H1 (cell line): ENCODE data around the gene UBE2I. TPM values are rescaled to one million over a fixed set of nuclear protein-coding genes. Genes with fewer than 3 reads are reported as not detected.

ENCODE experiments used
- CTCF ChIA-PET: fragments of 300-600 bp; sonication (Branson Sonifier 250); formaldehyde crosslinking; loops from one replicate; lab custom pipeline; 2021; ENCODE audit not compliant: partially characterized antibody; lab: Charles Lee
- POLR2A ChIA-PET: fragments of 300-600 bp; sonication (Branson Sonifier 250); formaldehyde crosslinking; loops from one replicate; lab custom pipeline; 2021; ENCODE audit warnings: inconsistent platforms; ENCODE audit not compliant: partially characterized antibody; lab: Charles Lee
- DNase-seq, 2 experiments: peaks; one replicate each; pipeline versions ENCODE4 v3.0.0 to v3.0.0-alpha.2; 2010 to 2022; ENCODE audit warnings: low spot score in 2 of 2, low read depth in 1 of 2, mixed read lengths in 1 of 2
- FAIRE-seq: peaks from 2 replicates; lab custom pipeline; 2011; peaks lifted over from hg19 to GRCh38; lab: Jason Lieb, UNC
- H2AFZ ChIP-seq: 2 replicates; pipeline ENCODE4 v1.8.1; 2012; ENCODE audit warnings: low read length, inconsistent platforms
- H2AK5ac ChIP-seq: 2 replicates; pipeline ENCODE4 v1.6.1; 2013; ENCODE audit warnings: low read depth, low read length
- H2BK120ac ChIP-seq: replicated peaks from 2 replicates; pipeline ENCODE3; 2013; ENCODE audit warnings: low read depth, low read length, inconsistent platforms
- H2BK12ac ChIP-seq: 2 replicates; pipeline ENCODE4 v1.6.1; 2013; ENCODE audit warnings: low read depth, low read length
- H2BK15ac ChIP-seq: 2 replicates; pipeline ENCODE4 v1.6.1; 2013; ENCODE audit warnings: low read length
- H2BK20ac ChIP-seq: 2 replicates; pipeline ENCODE4 v1.6.1; 2013; ENCODE audit warnings: low read length
- H2BK5ac ChIP-seq: 2 replicates; pipeline ENCODE4 v1.6.1; 2013; ENCODE audit warnings: low read depth, low read length
- H3K14ac ChIP-seq: 2 replicates; pipeline ENCODE4 v1.6.1; 2013; ENCODE audit warnings: inconsistent platforms; ENCODE audit not compliant: insufficient read length
- H3K18ac ChIP-seq: 2 replicates; pipeline ENCODE4 v1.6.1; 2013; ENCODE audit warnings: low read length; ENCODE audit errors: extremely low read depth
- H3K23ac ChIP-seq: 2 replicates; pipeline ENCODE4 v1.6.1; 2013; ENCODE audit warnings: inconsistent platforms; ENCODE audit not compliant: insufficient read length
- H3K23me2 ChIP-seq: 2 replicates; pipeline ENCODE4 v1.6.1; 2013; ENCODE audit warnings: low read depth, low read length
- H3K27ac ChIP-seq: 2 replicates; pipeline ENCODE4 v1.6.1; 2011; ENCODE audit warnings: low read depth, low read length, inconsistent platforms
- H3K27me3 ChIP-seq, 4 experiments: replicated peaks in 1 of 4; 1 replicate in 1 of 4; 2 replicates in 3 of 4; pipeline versions ENCODE4 v1.6.1 to v1.8.1; 2011 to 2013; ENCODE audit warnings: low read length in 3 of 4, mild to moderate bottlenecking in 3 of 4, inconsistent platforms in 2 of 4, mixed read lengths in 2 of 4, moderate library complexity in 1 of 4; ENCODE audit not compliant: control insufficient read depth in 3 of 4, insufficient read depth in 3 of 4; ENCODE audit errors: extremely low read depth in 1 of 4
- H3K36me3 ChIP-seq, 4 experiments: 2 replicates each; pipeline versions ENCODE4 v1.6.1 to v1.8.1; 2011 to 2013; ENCODE audit warnings: mild to moderate bottlenecking in 4 of 4, low read length in 3 of 4, moderate library complexity in 2 of 4, control low read depth in 1 of 4, inconsistent platforms in 1 of 4; ENCODE audit not compliant: insufficient read depth in 4 of 4, control insufficient read depth in 2 of 4
- H3K4ac ChIP-seq: replicated peaks from 2 replicates; pipeline ENCODE3; 2013; ENCODE audit warnings: low read length, low read depth, mixed read lengths, inconsistent platforms; ENCODE audit not compliant: insufficient read length
- H3K4me1 ChIP-seq, 4 experiments: replicated peaks in 1 of 4; 1 replicate in 1 of 4; 2 replicates in 3 of 4; pipeline versions ENCODE4 v1.6.1 to v1.8.1; 2011 to 2013; ENCODE audit warnings: low read length in 3 of 4, inconsistent platforms in 2 of 4, mixed read lengths in 1 of 4; ENCODE audit not compliant: insufficient read depth in 4 of 4, control insufficient read depth in 3 of 4
- H3K4me2 ChIP-seq, 2 experiments: 2 replicates each; pipeline versions ENCODE4 v1.6.1 to v1.8.1; 2011 to 2013; ENCODE audit warnings: low read depth in 2 of 2, low read length in 2 of 2, control low read depth in 1 of 2, inconsistent platforms in 1 of 2, mild to moderate bottlenecking in 1 of 2; ENCODE audit not compliant: insufficient read depth in 1 of 2
- H3K4me3 ChIP-seq, 4 experiments: fragments of 200-600, 300-600 bp in 1 of 4; sonication (generic), shearing (Covaris generic), sonication (Bioruptor Twin) in 1 of 4; 2 replicates each; pipeline versions ENCODE4 v1.5.1 to v1.8.1; 2011 to 2016; ENCODE audit warnings: low read length in 4 of 4, low read depth in 3 of 4, control low read depth in 2 of 4, inconsistent platforms in 2 of 4, mild to moderate bottlenecking in 2 of 4, mixed read lengths in 1 of 4, moderate library complexity in 1 of 4; ENCODE audit not compliant: insufficient read depth in 2 of 4; ENCODE audit errors: extremely low read depth in 1 of 4
- H3K56ac ChIP-seq: replicated peaks from 2 replicates; pipeline ENCODE3; 2013; ENCODE audit warnings: low read depth, mild to moderate bottlenecking, mixed read lengths, low read length, inconsistent platforms; ENCODE audit not compliant: insufficient read length
- H3K79me1 ChIP-seq: 2 replicates; pipeline ENCODE4 v1.6.1; 2013; ENCODE audit warnings: low read depth, low read length, control low read depth
- H3K79me2 ChIP-seq, 2 experiments: 2 replicates each; pipeline versions ENCODE4 v1.6.1 to v1.8.1; 2012 to 2013; ENCODE audit warnings: low read length in 2 of 2, mild to moderate bottlenecking in 2 of 2, inconsistent platforms in 1 of 2; ENCODE audit not compliant: insufficient read depth in 2 of 2, control insufficient read depth in 1 of 2
- H3K9ac ChIP-seq, 4 experiments: replicated peaks in 1 of 4; 1 replicate in 1 of 4; 2 replicates in 3 of 4; pipeline versions ENCODE4 v1.6.1 to v1.8.1; 2011 to 2013; ENCODE audit warnings: low read depth in 3 of 4, low read length in 3 of 4, control low read depth in 2 of 4, mild to moderate bottlenecking in 2 of 4, moderate library complexity in 2 of 4, inconsistent platforms in 1 of 4; ENCODE audit errors: extremely low read depth in 1 of 4
- H3K9me3 ChIP-seq, 2 experiments: 2 replicates each; pipeline versions ENCODE4 v1.6.1 to v1.8.1; 2012 to 2013; ENCODE audit warnings: mild to moderate bottlenecking in 2 of 2, moderate library complexity in 2 of 2, control low read depth in 1 of 2, inconsistent platforms in 1 of 2, low read depth in 1 of 2, low read length in 1 of 2, mixed read lengths in 1 of 2; ENCODE audit not compliant: insufficient read depth in 2 of 2
- H4K20me1 ChIP-seq, 2 experiments: replicated peaks in 1 of 2; 2 replicates each; pipeline versions ENCODE3 to v1.8.1; 2011 to 2013; ENCODE audit warnings: inconsistent platforms in 2 of 2, low read length in 2 of 2, mild to moderate bottlenecking in 1 of 2; ENCODE audit not compliant: insufficient read depth in 2 of 2, control insufficient read depth in 1 of 2
- H4K5ac ChIP-seq: 2 replicates; pipeline ENCODE4 v1.6.1; 2013; ENCODE audit warnings: low read length, low read depth, mixed read lengths, inconsistent platforms; ENCODE audit not compliant: insufficient read length
- H4K8ac ChIP-seq: 2 replicates; pipeline ENCODE4 v1.8.0; 2013; ENCODE audit warnings: mild to moderate bottlenecking, moderate library complexity, low read length, inconsistent platforms; ENCODE audit not compliant: insufficient read depth; ENCODE audit errors: extremely low read depth
- H4K91ac ChIP-seq: replicated peaks from 2 replicates; pipeline ENCODE3; 2013; ENCODE audit warnings: low read length, mixed read lengths, inconsistent platforms; ENCODE audit not compliant: insufficient read length
- EP300 ChIP-seq, 2 experiments: IDR thresholded peaks; 1 replicate in 1 of 2; 2 replicates in 1 of 2; pipeline ENCODE4 v1.6.1; 2011 to 2012; ENCODE audit warnings: low read depth in 2 of 2, low read length in 2 of 2, mild to moderate bottlenecking in 2 of 2, borderline replicate concordance in 1 of 2, inconsistent platforms in 1 of 2, moderate library complexity in 1 of 2
- KDM1A ChIP-seq: fragments of 200-600, 300-600 bp; sonication (generic); IDR thresholded peaks from 2 replicates; pipeline ENCODE4 v1.7.1; 2016; ENCODE audit warnings: mild to moderate bottlenecking, low read length, borderline replicate concordance
- SP4 ChIP-seq: IDR thresholded peaks from 2 replicates; pipeline ENCODE4 v1.6.1; 2012; ENCODE audit warnings: low read length, inconsistent platforms
- SRF ChIP-seq: IDR thresholded peaks from 2 replicates; pipeline ENCODE4 v1.6.1; 2011; ENCODE audit warnings: mild to moderate bottlenecking, low read depth, low read length, moderate library complexity
- WGBS, 2 experiments: shearing (Covaris generic) in 1 of 2; methylation state at CpG; one replicate each; pipeline versions ENCODE4 v1.1.6 to v1.1.7; 2013 to 2015; ENCODE audit warnings: low lambda C conversion rate in 2 of 2, mixed read lengths in 2 of 2, inconsistent platforms in 1 of 2, low coverage in 1 of 2, missing lambda C conversion rate in 1 of 2; ENCODE audit not compliant: insufficient replicate concordance in 2 of 2, insufficient coverage in 1 of 2, insufficient read length in 1 of 2; ENCODE audit errors: extremely low coverage in 1 of 2, missing lambda C conversion rate in 1 of 2; 5-methylcytosine and 5-hydroxymethylcytosine counted together
- polyA plus RNA-seq, 7 experiments: library from polyadenylated mRNA; depleted of rRNA in 3 of 7; stranded (reverse) in 5 of 7; unstranded in 2 of 7; fragments of >200 nt in 5 of 7; fragments of 200-250 nt in 2 of 7; gene quantifications; 1 replicate in 5 of 7; 2 replicates in 1 of 7; 4 replicates in 1 of 7; pipeline versions ENCODE4 v1.2.1 to v1.2.3, GENCODE V29; 2011 to 2013; ENCODE audit warnings: missing spikeins in 2 of 7, mixed read lengths in 2 of 7
- total RNA-seq: library from RNA; stranded (reverse); fragmentation: NEBNext Ultra II Directional; extraction: Animal tissue kit (Norgen Biotek cat#: 25700); gene quantifications from 2 replicates; pipeline ENCODE4 v1.2.1, GENCODE V29; 2021
- TF ChIP-seq, protein P1 (sequence below): IDR thresholded peaks from 2 replicates; pipeline ENCODE4 v1.6.1; 2012; ENCODE audit warnings: inconsistent platforms

UBE2I gene
- total and polyA plus RNA-seq, 2 of the 8 experiments (the other 6 are each of a cell fraction or from before 2014, with no cell fraction given): 148 to 268 TPM

DNA sequence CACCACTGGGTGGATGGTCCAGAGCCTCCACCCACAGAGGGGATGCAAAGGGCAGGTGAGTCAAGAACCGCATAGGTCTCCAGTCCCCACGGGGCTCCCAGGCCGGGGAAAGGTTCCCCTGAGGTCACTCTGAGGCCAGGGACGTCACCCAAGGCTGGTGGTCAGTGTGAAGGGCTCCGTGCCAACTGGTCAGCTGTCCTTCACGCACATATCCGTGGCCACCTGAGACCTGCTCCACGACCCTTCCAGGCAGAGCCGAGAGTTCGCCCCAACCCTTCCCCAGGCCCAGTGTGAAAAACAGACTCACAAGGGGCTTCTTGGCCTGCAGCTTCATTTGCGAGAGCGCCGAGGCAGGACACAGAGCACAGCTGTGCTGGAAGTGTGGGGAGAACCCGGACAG lies 39.5 kb downstream of the UBE2I start:
- H3K9ac ChIP-seq: no peak overlapping the region
- CTCF ChIA-PET: interaction anchor here (7.1 to 11.1 kb wide), 2 partner anchors 12 to 18 kb away, joined by 43 to 52 read pairs; partner anchors contain the start of gene BAIAP3

More for the DNA sequence above, 39.5 kb downstream of the UBE2I start:
- H2BK5ac ChIP-seq: no peak overlapping the region
- no peak overlapping the region for H3K14ac ChIP-seq
- H2BK12ac ChIP-seq: no peak overlapping the region
- H3K36me3 ChIP-seq: peaks cover 4 to 9% (median 5%) of the 10 kb centered on the region in 4 experiments; a peak in 4 of 8 replicates
- H3K4me1 ChIP-seq: peaks cover 0 to 7% (median 4%) of the 10 kb centered on the region in 4 experiments; a peak in 3 of 7 replicates
- peaks cover 14% of the 10 kb centered on the region for H3K79me1 ChIP-seq
- no peak overlapping the region for H2BK20ac ChIP-seq
- no peak overlapping the region for H2BK120ac ChIP-seq
- no peak overlapping the region for H3K27ac ChIP-seq
- no peak overlapping the region for H4K91ac ChIP-seq
- no peak overlapping the region for H3K4me2 ChIP-seq
- peaks cover 0 to 29% of the 10 kb centered on the region in 2 experiments; a peak in 2 of 4 replicates for H3K79me2 ChIP-seq
- no peak overlapping the region for H3K23ac ChIP-seq
- FAIRE-seq (no peak), DNase-seq (no peak)
- no peak overlapping the region for H3K4me3 ChIP-seq
- H3K18ac ChIP-seq: no peak overlapping the region
- H4K8ac ChIP-seq: no peak overlapping the region
- no peak overlapping the region for H2AK5ac ChIP-seq
- peaks cover 0 to 15% of the 10 kb centered on the region in 2 experiments for H4K20me1 ChIP-seq
- no peak overlapping the region for H3K4ac ChIP-seq
- H2BK15ac ChIP-seq: no peak overlapping the region
- TF ChIP-seq SRF: no peak
- TF ChIP-seq EP300 (IDR thresholded peaks at IDR 0.05; ENCODE audit: borderline replicate concordance in 1 of 2, low read depth in 2 of 2, low read length in 2 of 2): no peak
- TF ChIP-seq, protein P1, sequence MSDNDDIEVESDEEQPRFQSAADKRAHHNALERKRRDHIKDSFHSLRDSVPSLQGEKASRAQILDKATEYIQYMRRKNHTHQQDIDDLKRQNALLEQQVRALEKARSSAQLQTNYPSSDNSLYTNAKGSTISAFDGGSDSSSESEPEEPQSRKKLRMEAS: no peak
- TF ChIP-seq SP4: no peak
- TF ChIP-seq KDM1A: no peak
- POLR2A ChIA-PET: interaction anchor here (0.8 to 3.0 kb wide), 5 partner anchors 13 to 395 kb away, joined by 3 to 19 read pairs (median 8); no protein-coding TSS in a partner anchor
- no peaks in the 10 kb centered on the region; a peak in 2 of 7 replicates for H3K27me3 ChIP-seq
- 93% methylated on average over 13 of the region's 14 CpGs; no CpG with 5 or more reads in 1 of the 2 experiments for WGBS, 2 experiments
- no peak overlapping the region for H2AFZ ChIP-seq
- no peak overlapping the region for H3K56ac ChIP-seq
- H4K5ac ChIP-seq: no peak overlapping the region
- no peaks in the 10 kb centered on the region for H3K9me3 ChIP-seq
- peaks cover 14% of the 10 kb centered on the region for H3K23me2 ChIP-seq
